HG03520 (cell line): ENCODE results near the gene DNAAF9.

Experiments used
- ATAC-seq: cut with Tn5 transposase; IDR thresholded peaks from one replicate; pipeline ENCODE4 v1.9.1; 2021; ENCODE audit warnings: mild to moderate bottlenecking, moderate library complexity; ENCODE audit not compliant: unreplicated experiment

DNAAF9 gene

GRCh38 chr20:3412600-3413392 lies 5.3 kb upstream of the DNAAF9 start:
- no peak for ATAC-seq

- no peak for ATAC-seq
These were observed 3.0 kb upstream of the DNAAF9 start for GRCh38 chr20:3410464-3410863.

GRCh38 chr20:3409417-3409816 lies 1.9 kb upstream of the DNAAF9 start:
- no peak for ATAC-seq

- no peak for ATAC-seq
These were observed 535 bp upstream of the DNAAF9 start for GRCh38 chr20:3407771-3408637.

GRCh38 chr20:3406481-3407039 lies 909 bp downstream of the DNAAF9 start:
- ATAC-seq, result no peak

GRCh38 chr20:3405696-3406358 lies 1.6 kb downstream of the DNAAF9 start:
- no peak for ATAC-seq

GRCh38 chr20:3405139-3405538 lies 2.3 kb downstream of the DNAAF9 start:
- ATAC-seq, result no peak

GRCh38 chr20:3404402-3404801 lies 3.1 kb downstream of the DNAAF9 start:
- ATAC-seq, result no peak

- no peak for ATAC-seq
These were observed 3.7 kb downstream of the DNAAF9 start for GRCh38 chr20:3403741-3404140.

- ATAC-seq, result no peak
These were observed 5.0 kb downstream of the DNAAF9 start for GRCh38 chr20:3402453-3402852.

GRCh38 chr20:3400260-3401155 lies 7.0 kb downstream of the DNAAF9 start:
- ATAC-seq, result no peak

- no peak for ATAC-seq
These were observed 8.7 kb downstream of the DNAAF9 start for GRCh38 chr20:3398681-3399252.

- no peak for ATAC-seq
These were observed 11.0 kb downstream of the DNAAF9 start for GRCh38 chr20:3396492-3396891.

- no peak for ATAC-seq
These were observed 14.7 kb downstream of the DNAAF9 start for GRCh38 chr20:3392756-3393155.

- ATAC-seq, result no peak
These were observed 16.6 kb downstream of the DNAAF9 start for GRCh38 chr20:3390759-3391425.

GRCh38 chr20:3383878-3384495 lies 23.5 kb downstream of the DNAAF9 start:
- no peak for ATAC-seq

GRCh38 chr20:3382836-3383235 lies 24.6 kb downstream of the DNAAF9 start:
- no peak for ATAC-seq

- ATAC-seq, result no peak
These were observed 27.0 kb downstream of the DNAAF9 start for GRCh38 chr20:3380228-3381070.
